GM23338 (cell line): Measurements from ENCODE around the gene IL1RL1. TPM values are rescaled to one million over a fixed set of nuclear protein-coding genes. Genes with fewer than 3 reads are reported as not detected.

Experiments
- ATAC-seq: fragments of 200-7000 bp; cut with Tn5 transposase; 3 replicates; pipeline ENCODE4 v1.9.1; 2020
- DNase-seq: peaks from one replicate; pipeline ENCODE4 v3.0.0-alpha.2; 2015; ENCODE audit warnings: low spot score
- H2AFZ ChIP-seq: fragments of 200-600 bp; sonication (generic); 2 replicates; pipeline ENCODE4 v1.8.0; 2016; ENCODE audit warnings: antibody characterized with exemption, mild to moderate bottlenecking, moderate library complexity
- H3F3A ChIP-seq: fragments of 200-600 bp; sonication (generic); replicated peaks from 2 replicates; pipeline ENCODE4 v1.8.0; 2017; ENCODE audit warnings: antibody characterized with exemption, mixed run types, low read depth
- H3K27ac ChIP-seq: fragments of 200-600 bp; sonication (generic); 2 replicates; pipeline ENCODE4 v1.6.1; 2016; ENCODE audit warnings: low read depth
- H3K27me3 ChIP-seq: fragments of 200-600 bp; sonication (generic); 2 replicates; pipeline ENCODE4 v1.8.0; 2016; ENCODE audit warnings: mild to moderate bottlenecking, mixed run types, moderate library complexity; ENCODE audit not compliant: insufficient read depth
- H3K36me3 ChIP-seq: fragments of 200-600 bp; sonication (generic); 2 replicates; pipeline ENCODE4 v1.8.0; 2016; ENCODE audit warnings: mild to moderate bottlenecking; ENCODE audit not compliant: insufficient read depth
- H3K4me1 ChIP-seq: fragments of 200-600 bp; sonication (generic); 2 replicates; pipeline ENCODE4 v1.8.0; 2016; ENCODE audit warnings: mild to moderate bottlenecking, moderate library complexity; ENCODE audit not compliant: insufficient read depth
- H3K4me2 ChIP-seq: fragments of 200-600 bp; sonication (generic); 2 replicates; pipeline ENCODE4 v1.7.1; 2017; ENCODE audit warnings: mixed run types
- H3K4me3 ChIP-seq: fragments of 200-600 bp; sonication (generic); 2 replicates; pipeline ENCODE4 v1.6.1; 2016; ENCODE audit warnings: mixed run types
- H3K79me2 ChIP-seq: fragments of 200-600 bp; sonication (generic); replicated peaks from 2 replicates; pipeline ENCODE4 v1.8.0; 2017; ENCODE audit warnings: mild to moderate bottlenecking; ENCODE audit not compliant: insufficient read depth
- H3K9me2 ChIP-seq: fragments of 200-600 bp; sonication (generic); 2 replicates; pipeline ENCODE4 v1.8.0; 2017; ENCODE audit not compliant: insufficient read depth
- H4K20me1 ChIP-seq: fragments of 200-600 bp; sonication (generic); replicated peaks from 2 replicates; pipeline ENCODE4 v1.8.0; 2017; ENCODE audit warnings: mild to moderate bottlenecking; ENCODE audit not compliant: insufficient read depth
- H3K27ac Mint-ChIP-seq: 2 replicates; pipeline ENCODE4 v1.8.0; 2020; ENCODE audit warnings: inconsistent platforms, mild to moderate bottlenecking, moderate library complexity, mixed read lengths
- H3K27me3 Mint-ChIP-seq: 3 replicates; pipeline ENCODE4 v1.8.0; 2022; ENCODE audit warnings: low read depth, mild to moderate bottlenecking, moderate library complexity, mixed read lengths, inconsistent platforms; ENCODE audit not compliant: insufficient read depth, poor library complexity
- H3K36me3 Mint-ChIP-seq: 3 replicates; pipeline ENCODE4 v1.8.0; 2021; ENCODE audit warnings: low read depth, mild to moderate bottlenecking, inconsistent platforms, moderate library complexity, mixed read lengths
- H3K4me1 Mint-ChIP-seq: 3 replicates; pipeline ENCODE4 v1.8.0; 2020; ENCODE audit warnings: mild to moderate bottlenecking, inconsistent platforms, mixed read lengths
- H3K4me3 Mint-ChIP-seq: 3 replicates; pipeline ENCODE4 v1.8.0; 2021; ENCODE audit warnings: moderate library complexity, mild to moderate bottlenecking, inconsistent platforms, mixed read lengths
- H3K9me3 Mint-ChIP-seq: 3 replicates; pipeline ENCODE4 v1.8.0; 2020; ENCODE audit warnings: moderate library complexity, mild to moderate bottlenecking, inconsistent platforms, mixed read lengths
- CREB1 ChIP-seq: fragments of 250-450 bp; sonication (Bioruptor Pico); IDR thresholded peaks from 2 replicates; pipeline ENCODE4 v1.5.0; 2020; ENCODE audit warnings: low read depth, mild to moderate bottlenecking, moderate library complexity
- CTCF ChIP-seq, 2 experiments: fragments of 200-600 bp in 1 of 2; sonication (generic) in 1 of 2; conservative IDR thresholded peaks; 2 replicates each; pipeline versions ENCODE4 v1.5.1 to v1.6.1; 2016 to 2017; ENCODE audit warnings: antibody characterized with exemption in 2 of 2, low read depth in 2 of 2, mild to moderate bottlenecking in 2 of 2, moderate library complexity in 1 of 2
- ETS1 ChIP-seq: IDR thresholded peaks from 2 replicates; pipeline ENCODE4 v1.6.1; 2016; ENCODE audit warnings: antibody characterized with exemption
- EZH2 ChIP-seq: fragments of 200-600 bp; sonication (generic); IDR thresholded peaks from one replicate; pipeline ENCODE4 v1.8.0; 2017; ENCODE audit warnings: antibody characterized with exemption, mild to moderate bottlenecking, low read depth; ENCODE audit not compliant: unreplicated experiment
- EZH2phosphoT487 ChIP-seq: fragments of 200-600 bp; sonication (generic); IDR thresholded peaks from one replicate; pipeline ENCODE4 v1.8.1; 2018; ENCODE audit warnings: antibody characterized with exemption; ENCODE audit not compliant: unreplicated experiment
- JUNB ChIP-seq: IDR thresholded peaks from one replicate; pipeline ENCODE4 v1.6.1; 2016; ENCODE audit warnings: antibody characterized with exemption; ENCODE audit not compliant: unreplicated experiment
- NANOG ChIP-seq: IDR thresholded peaks from 2 replicates; pipeline ENCODE4 v1.6.1; 2016; ENCODE audit warnings: antibody characterized with exemption, borderline replicate concordance
- POLR2AphosphoS5 ChIP-seq: IDR thresholded peaks from 2 replicates; pipeline ENCODE4 v1.6.1; 2016; ENCODE audit warnings: antibody characterized with exemption, low read depth
- REST ChIP-seq: IDR thresholded peaks from one replicate; pipeline ENCODE4 v1.6.1; 2018; ENCODE audit warnings: antibody characterized with exemption; ENCODE audit not compliant: unreplicated experiment
- STAT1 ChIP-seq: IDR thresholded peaks from one replicate; pipeline ENCODE4 v1.6.1; 2016; ENCODE audit warnings: antibody characterized with exemption; ENCODE audit not compliant: unreplicated experiment
- ZNF114 ChIP-seq: fragments of 250-450 bp; sonication (Bioruptor Pico); IDR thresholded peaks from 2 replicates; pipeline ENCODE4 v1.5.0; 2020; ENCODE audit warnings: mild to moderate bottlenecking, moderate library complexity
- ZNF331 ChIP-seq: fragments of 250-450 bp; sonication (Bioruptor Pico); IDR thresholded peaks from 2 replicates; pipeline ENCODE4 v1.5.0; 2020; ENCODE audit warnings: low read depth, mild to moderate bottlenecking, moderate library complexity
- ZNF462 ChIP-seq: fragments of 250-450 bp; sonication (Bioruptor Pico); IDR thresholded peaks from 2 replicates; pipeline ENCODE4 v1.5.0; 2020; ENCODE audit warnings: mild to moderate bottlenecking, moderate library complexity
- polyA plus RNA-seq: library from polyadenylated mRNA; unstranded; fragments of >200 nt; fragmentation: Nextera tagmentation; extraction: Ambion mirVana; gene quantifications from 2 replicates; pipeline ENCODE4 v1.2.1, GENCODE V29; 2016
- total RNA-seq: library from RNA; depleted of rRNA; stranded (reverse); fragments of >200 nt; shearing (Covaris generic); gene quantifications from 2 replicates; pipeline ENCODE4 v1.2.3, GENCODE V29; 2014

IL1RL1 gene
- total and polyA plus RNA-seq, 2 experiments from 2014 or later, result not detected

GRCh38 chr2:102313471-102313870 lies 2.1 kb downstream of the IL1RL1 start:
- Mint-ChIP-seq H3K4me1 (no peaks in the 10 kb centered on the region), H3K9me3 (peaks cover 15% of the 10 kb centered on the region; the same call in 2 of the 3 replicates), H3K36me3 (no peaks in the 10 kb centered on the region; the same call in 2 of the 3 replicates), H3K4me3 (no peak overlapping the region), H3K27me3 (no peaks in the 10 kb centered on the region), H3K27ac (no peak overlapping the region)
- Histone ChIP-seq H3K4me1 (no peaks in the 10 kb centered on the region), H3K27me3 (no peaks in the 10 kb centered on the region), H3K9me2 (0 out of 2 replicates have a peak, but pooled peaks cover 16% of the 10 kb centered on the region), H3K4me3 (no peak overlapping the region), H3K27ac (no peak overlapping the region), H3K79me2 (no peaks in the 10 kb centered on the region), H3F3A (no peaks in the 10 kb centered on the region), H3K36me3 (no peaks in the 10 kb centered on the region), H3K4me2 (no peak overlapping the region), H4K20me1 (no peaks in the 10 kb centered on the region), H2AFZ (no peak overlapping the region)
- TF ChIP-seq ZNF331 (CRISPR knock-in tag), result no peak
- TF ChIP-seq STAT1, result no peak
- no peak for TF ChIP-seq EZH2
- TF ChIP-seq JUNB, result no peak
- TF ChIP-seq ZNF114, result no peak
- no peak for TF ChIP-seq EZH2phosphoT487
- TF ChIP-seq ETS1, result no peak
- TF ChIP-seq POLR2AphosphoS5, result no peak
- TF ChIP-seq NANOG, result no peak
- no peak for TF ChIP-seq REST
- no peak for TF ChIP-seq CTCF (conservative IDR thresholded peaks at IDR 0.05; ENCODE audit: low read depth in 2 of 2)
- no peak for TF ChIP-seq ZNF462 (CRISPR knock-in tag)
- TF ChIP-seq CREB1 (CRISPR knock-in tag), result no peak
- ATAC-seq (no peak), DNase-seq (no peak)
